ENCODE measurements around the gene PCCA.

DNA sequence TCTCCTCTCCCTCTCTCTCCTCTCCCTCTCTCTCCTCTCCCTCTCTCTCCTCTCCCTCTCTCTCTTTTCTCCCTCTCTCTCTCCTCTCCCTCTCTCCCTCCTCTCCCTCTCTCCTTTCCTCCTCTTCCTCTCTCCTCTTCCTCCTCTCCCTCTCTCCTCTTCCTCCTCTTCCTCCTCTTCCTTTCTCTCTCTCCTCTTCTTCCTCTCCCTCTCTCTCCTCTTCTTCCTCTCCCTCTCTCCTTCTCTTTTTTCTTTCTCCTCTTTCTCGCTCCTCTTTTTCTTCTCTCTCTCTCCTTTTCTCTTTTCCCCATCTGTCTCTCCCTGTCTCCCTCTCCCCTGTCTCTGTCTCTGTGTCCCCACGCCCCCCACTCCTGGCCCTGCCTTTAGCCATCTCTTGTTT lies 363.0 kb downstream of the PCCA start:
- no peak for TF ChIP-seq CTCF (conservative IDR thresholded peaks at IDR 0.05)
- no peak for TF ChIP-seq EZH2 (IDR thresholded peaks at IDR 0.05; ENCODE audit: low read depth)

Measured in PC-9 (cell line).